Fibroblast of lung (primary cell): Measurements from ENCODE around the gene SORCS2. TPM values are rescaled to one million over a fixed set of nuclear protein-coding genes. Genes with fewer than 3 reads are reported as not detected.

ENCODE experiments used
- DNase-seq, 2 donors: peaks; one replicate each; pipeline versions ENCODE4 v3.0.0 to v3.0.0-alpha.2; 2010; ENCODE audit warnings: low read depth in 2 of 2
- H2AFZ ChIP-seq: 2 replicates; pipeline ENCODE4 v1.5.1; 2012; ENCODE audit warnings: low read length, control low read depth, inconsistent platforms
- H3K27ac ChIP-seq: 2 replicates; pipeline ENCODE4 v1.5.1; 2011; ENCODE audit warnings: low read length, control low read depth; ENCODE audit not compliant: insufficient read depth
- H3K27me3 ChIP-seq: 2 replicates; pipeline ENCODE4 v1.5.1; 2011; ENCODE audit warnings: mild to moderate bottlenecking, low read length; ENCODE audit not compliant: control insufficient read depth, insufficient read depth
- H3K36me3 ChIP-seq: 2 replicates; pipeline ENCODE4 v1.5.1; 2011; ENCODE audit warnings: low read length; ENCODE audit not compliant: control insufficient read depth, insufficient read depth
- H3K4me1 ChIP-seq: 2 replicates; pipeline ENCODE4 v1.5.1; 2011; ENCODE audit warnings: low read length; ENCODE audit not compliant: control insufficient read depth, insufficient read depth; ENCODE audit errors: extremely low read depth
- H3K4me2 ChIP-seq: 2 replicates; pipeline ENCODE4 v1.5.1; 2011; ENCODE audit warnings: low read length, control low read depth; ENCODE audit not compliant: insufficient read depth; ENCODE audit errors: extremely low read depth
- H3K4me3 ChIP-seq, 4 experiments: fragments of 200-600 bp in 1 of 4; sonication (generic) in 1 of 4; replicated peaks in 1 of 4; 2 replicates each; pipeline ENCODE4 v1.5.1; 2011 to 2016; ENCODE audit warnings: low read length in 4 of 4, low read depth in 3 of 4, mild to moderate bottlenecking in 3 of 4, control low read depth in 2 of 4, inconsistent platforms in 1 of 4, mixed read lengths in 1 of 4; ENCODE audit not compliant: insufficient read depth in 1 of 4; ENCODE audit errors: control extremely low read depth in 1 of 4
- H3K79me2 ChIP-seq: 2 replicates; pipeline ENCODE4 v1.5.1; 2012; ENCODE audit warnings: mild to moderate bottlenecking, low read length, inconsistent platforms; ENCODE audit not compliant: control insufficient read depth, insufficient read depth
- H3K9ac ChIP-seq: 2 replicates; pipeline ENCODE4 v1.5.1; 2011; ENCODE audit warnings: mild to moderate bottlenecking, low read length, control low read depth; ENCODE audit not compliant: insufficient read depth
- H3K9me3 ChIP-seq: 2 replicates; pipeline ENCODE4 v1.5.1; 2012; ENCODE audit warnings: low read depth, low read length; ENCODE audit not compliant: control insufficient read depth, insufficient read depth
- H4K20me1 ChIP-seq: 2 replicates; pipeline ENCODE4 v1.5.1; 2011; ENCODE audit warnings: low read length; ENCODE audit not compliant: control insufficient read depth, insufficient read depth; ENCODE audit errors: extremely low read depth
- EZH2 ChIP-seq: IDR thresholded peaks from 2 replicates; pipeline ENCODE4 v1.5.1; 2012; ENCODE audit warnings: low read length, control low read depth, mild to moderate bottlenecking; ENCODE audit errors: missing control alignments
- polyA plus RNA-seq, 2 donors: library from polyadenylated mRNA; depleted of rRNA in 1 of 2; stranded (reverse) in 1 of 2; unstranded in 1 of 2; fragments of >200 nt; gene quantifications; 2 replicates each; pipeline ENCODE4 v1.2.1, GENCODE V29; 2011 to 2012; ENCODE audit warnings: missing spikeins in 1 of 2
- total RNA-seq: library from RNA; depleted of rRNA; stranded (reverse); fragments of >200 nt; gene quantifications from 2 replicates; pipeline ENCODE4 v1.2.1, GENCODE V29; 2014
- TF ChIP-seq, protein P1 (sequence below), 2 donors: IDR thresholded peaks in 1 of 2; conservative IDR thresholded peaks in 1 of 2; 1 replicate in 1 of 2; 2 replicates in 1 of 2; pipeline ENCODE4 v1.5.1; 2011 to 2012; ENCODE audit warnings: low read length in 2 of 2, control low read depth in 1 of 2, inconsistent platforms in 1 of 2, low read depth in 1 of 2, mild to moderate bottlenecking in 1 of 2

The SORCS2 gene
- total and polyA plus RNA-seq, 2 donors (not counting 1 experiment from before 2014, with no cell fraction given): 0.17 to 0.41 TPM

DNA sequence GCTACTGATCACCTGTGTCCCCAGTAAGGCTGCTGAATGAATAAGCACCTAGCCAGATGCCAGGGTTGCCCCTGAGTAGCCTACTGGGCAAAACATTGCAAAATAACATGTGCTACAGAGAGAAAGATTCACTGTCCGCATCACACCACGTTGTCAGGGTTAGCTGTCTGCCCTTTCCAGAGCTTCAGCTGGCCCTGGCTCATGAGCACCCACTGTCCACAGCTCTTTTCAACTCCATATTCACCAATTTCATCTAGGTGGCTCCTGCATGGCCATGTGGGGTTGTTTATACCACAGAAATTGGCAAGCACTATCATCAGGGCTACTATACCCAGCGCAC is 470.1 kb downstream of the SORCS2 start:
- no peak overlapping the region for H3K4me3 ChIP-seq
- no peaks in the 10 kb centered on the region for H3K36me3 ChIP-seq
- H3K79me2 ChIP-seq: no peaks in the 10 kb centered on the region
- TF ChIP-seq, protein P1, sequence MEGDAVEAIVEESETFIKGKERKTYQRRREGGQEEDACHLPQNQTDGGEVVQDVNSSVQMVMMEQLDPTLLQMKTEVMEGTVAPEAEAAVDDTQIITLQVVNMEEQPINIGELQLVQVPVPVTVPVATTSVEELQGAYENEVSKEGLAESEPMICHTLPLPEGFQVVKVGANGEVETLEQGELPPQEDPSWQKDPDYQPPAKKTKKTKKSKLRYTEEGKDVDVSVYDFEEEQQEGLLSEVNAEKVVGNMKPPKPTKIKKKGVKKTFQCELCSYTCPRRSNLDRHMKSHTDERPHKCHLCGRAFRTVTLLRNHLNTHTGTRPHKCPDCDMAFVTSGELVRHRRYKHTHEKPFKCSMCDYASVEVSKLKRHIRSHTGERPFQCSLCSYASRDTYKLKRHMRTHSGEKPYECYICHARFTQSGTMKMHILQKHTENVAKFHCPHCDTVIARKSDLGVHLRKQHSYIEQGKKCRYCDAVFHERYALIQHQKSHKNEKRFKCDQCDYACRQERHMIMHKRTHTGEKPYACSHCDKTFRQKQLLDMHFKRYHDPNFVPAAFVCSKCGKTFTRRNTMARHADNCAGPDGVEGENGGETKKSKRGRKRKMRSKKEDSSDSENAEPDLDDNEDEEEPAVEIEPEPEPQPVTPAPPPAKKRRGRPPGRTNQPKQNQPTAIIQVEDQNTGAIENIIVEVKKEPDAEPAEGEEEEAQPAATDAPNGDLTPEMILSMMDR (conservative IDR thresholded peaks at IDR 0.05 in 1 of 2, IDR thresholded peaks at IDR 0.05 in 1 of 2; ENCODE audit: low read depth in 1 of 2, low read length in 2 of 2): no peak
- no peak for TF ChIP-seq EZH2
- no peak overlapping the region for H3K9ac ChIP-seq
- H3K4me2 ChIP-seq: no peak overlapping the region
- no peak overlapping the region for H3K27ac ChIP-seq
- no peak for DNase-seq
- no peaks in the 10 kb centered on the region for H4K20me1 ChIP-seq
- no peaks in the 10 kb centered on the region for H3K27me3 ChIP-seq
- no peaks in the 10 kb centered on the region for H3K4me1 ChIP-seq
- H3K9me3 ChIP-seq: no peaks in the 10 kb centered on the region
- no peak overlapping the region for H2AFZ ChIP-seq

DNA sequence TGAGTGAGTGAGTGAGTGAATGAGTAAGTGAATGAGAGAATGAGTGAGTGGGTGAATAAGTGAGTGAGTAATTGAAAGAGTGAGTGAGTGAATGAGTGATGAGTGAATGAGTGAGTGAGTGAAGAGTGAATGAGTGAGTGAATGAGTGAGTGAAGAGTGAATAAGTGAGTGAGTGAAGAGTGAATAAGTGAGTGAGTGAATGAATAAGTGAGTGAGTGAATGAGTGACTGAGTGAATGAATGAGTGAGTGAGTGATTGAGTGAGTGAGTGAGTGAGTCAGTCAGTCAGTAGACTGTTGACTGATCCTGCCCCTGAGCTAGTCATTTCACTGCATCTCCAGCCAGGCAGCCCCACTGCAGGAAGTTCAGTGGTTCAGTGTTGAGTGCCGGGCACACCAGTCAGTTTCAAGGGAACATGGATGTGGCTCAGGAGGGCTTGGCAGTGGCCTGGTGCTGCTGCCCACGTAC is 470.8 kb downstream of the SORCS2 start:
- no peak overlapping the region for H3K9ac ChIP-seq
- H3K4me1 ChIP-seq: no peaks in the 10 kb centered on the region
- H3K27me3 ChIP-seq: no peaks in the 10 kb centered on the region
- no peaks in the 10 kb centered on the region for H3K9me3 ChIP-seq
- no peaks in the 10 kb centered on the region for H4K20me1 ChIP-seq
- H3K4me2 ChIP-seq: no peak overlapping the region
- DNase-seq: no peak
- no peak overlapping the region for H3K27ac ChIP-seq
- no peak for TF ChIP-seq EZH2
- TF ChIP-seq, protein P1 (conservative IDR thresholded peaks at IDR 0.05 in 1 of 2, IDR thresholded peaks at IDR 0.05 in 1 of 2; ENCODE audit: low read depth in 1 of 2, low read length in 2 of 2): no peak
- no peaks in the 10 kb centered on the region for H3K36me3 ChIP-seq
- H3K79me2 ChIP-seq: no peaks in the 10 kb centered on the region
- no peak overlapping the region for H2AFZ ChIP-seq
- no peak overlapping the region for H3K4me3 ChIP-seq

DNA sequence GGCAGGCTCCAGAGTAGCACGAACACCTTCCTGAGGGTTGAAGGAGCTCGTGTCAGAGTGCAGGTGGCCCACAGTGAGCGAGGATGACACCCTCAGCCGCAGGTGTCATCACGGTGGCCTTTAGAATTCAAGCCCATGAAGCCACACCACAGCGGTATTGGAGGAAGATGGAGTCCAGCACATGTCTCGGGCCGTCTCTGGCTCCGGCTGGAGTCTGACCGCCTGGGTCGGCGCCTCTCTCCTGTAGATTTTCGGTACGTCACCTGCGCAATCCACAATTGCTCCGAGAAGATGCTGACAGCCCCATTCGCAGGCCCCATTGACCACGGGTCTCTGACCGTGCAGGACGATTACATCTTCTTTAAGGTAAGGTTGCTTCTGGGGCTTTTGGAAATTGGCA is 471.8 kb downstream of the SORCS2 start:
- Histone ChIP-seq H3K27me3 (no peaks in the 10 kb centered on the region), H3K4me3 (no peak overlapping the region), H3K4me2 (no peak overlapping the region), H3K36me3 (no peaks in the 10 kb centered on the region), H3K27ac (no peak overlapping the region), H3K9me3 (no peaks in the 10 kb centered on the region), H2AFZ (no peak overlapping the region), H3K79me2 (no peaks in the 10 kb centered on the region), H3K4me1 (no peaks in the 10 kb centered on the region), H4K20me1 (no peaks in the 10 kb centered on the region), H3K9ac (no peak overlapping the region)
- TF ChIP-seq, protein P1 (conservative IDR thresholded peaks at IDR 0.05 in 1 of 2, IDR thresholded peaks at IDR 0.05 in 1 of 2; ENCODE audit: low read depth in 1 of 2, low read length in 2 of 2): no peak
- TF ChIP-seq EZH2: no peak
- no peak for DNase-seq
